OCI-LY1 (cell line): Measurements from ENCODE around the gene BMP6.

Experiments used
- H2AFZ ChIP-seq: fragments of 200-600 bp; sonication (generic), shearing (Covaris generic); 2 replicates; pipeline ENCODE4 v1.6.0; 2014; ENCODE audit warnings: antibody characterized with exemption, mild to moderate bottlenecking, low read length
- H3F3A ChIP-seq: fragments of 200-600 bp; sonication (generic), shearing (Covaris generic); 2 replicates; pipeline ENCODE4 v1.6.0; 2014; ENCODE audit warnings: mild to moderate bottlenecking, antibody characterized with exemption, low read length, moderate library complexity; ENCODE audit not compliant: insufficient read depth
- H3K27ac ChIP-seq: fragments of 200-600 bp; sonication (generic); 2 replicates; pipeline ENCODE4 v1.5.1; 2014; ENCODE audit warnings: low read length, mixed run types, mild to moderate bottlenecking, low read depth; ENCODE audit not compliant: poor library complexity, severe bottlenecking
- H3K27me3 ChIP-seq: fragments of 200-600 bp; sonication (generic); 2 replicates; pipeline ENCODE4 v1.6.0; 2014; ENCODE audit warnings: antibody characterized with exemption, mild to moderate bottlenecking, low read length, moderate library complexity; ENCODE audit not compliant: insufficient read depth
- H3K36me3 ChIP-seq: fragments of 200-600 bp; sonication (generic); 2 replicates; pipeline ENCODE4 v1.6.1; 2014; ENCODE audit warnings: mild to moderate bottlenecking, antibody characterized with exemption, low read length, moderate library complexity, mixed read lengths; ENCODE audit not compliant: insufficient read depth
- H3K4me1 ChIP-seq: fragments of 200-600 bp; sonication (generic); 2 replicates; pipeline ENCODE4 v1.5.1; 2014; ENCODE audit warnings: mild to moderate bottlenecking, low read length, moderate library complexity; ENCODE audit not compliant: insufficient read depth, severe bottlenecking
- H3K4me2 ChIP-seq: fragments of 200-600 bp; sonication (generic), shearing (Covaris generic); 2 replicates; pipeline ENCODE4 v1.6.1; 2014; ENCODE audit warnings: low read length
- H3K4me3 ChIP-seq: fragments of 200-600 bp; sonication (generic); 2 replicates; pipeline ENCODE4 v1.5.1; 2014; ENCODE audit warnings: low read length, low read depth, mild to moderate bottlenecking, mixed read lengths; ENCODE audit not compliant: poor library complexity, severe bottlenecking
- H3K79me2 ChIP-seq: fragments of 200-600 bp; shearing (Covaris generic); 2 replicates; pipeline ENCODE4 v1.6.1; 2016; ENCODE audit warnings: mixed run types, low read length, mixed read lengths; ENCODE audit not compliant: insufficient read depth
- H3K9ac ChIP-seq: fragments of 200-600 bp; sonication (generic), shearing (Covaris generic); 2 replicates; pipeline ENCODE4 v1.6.1; 2014; ENCODE audit warnings: mild to moderate bottlenecking, low read length, mixed read lengths
- H3K9me2 ChIP-seq: fragments of 200-600 bp; sonication (generic), shearing (Covaris generic); 2 replicates; pipeline ENCODE4 v1.6.1; 2014; ENCODE audit warnings: low read depth, mild to moderate bottlenecking, low read length, mixed read lengths
- H3K9me3 ChIP-seq: fragments of 200-600 bp; shearing (Covaris generic); 2 replicates; pipeline ENCODE4 v1.6.1; 2014; ENCODE audit warnings: low read length, mixed read lengths
- H4K20me1 ChIP-seq: fragments of 200-600 bp; sonication (generic), shearing (Covaris generic); 2 replicates; pipeline ENCODE4 v1.6.0; 2016; ENCODE audit warnings: mild to moderate bottlenecking, low read length; ENCODE audit not compliant: insufficient read depth
- CTCF ChIP-seq: fragments of 200-600 bp; sonication (generic), shearing (Covaris generic); IDR thresholded peaks from 2 replicates; pipeline ENCODE4 v1.5.1; 2017; ENCODE audit warnings: mild to moderate bottlenecking, antibody characterized with exemption, low read length, moderate library complexity, mixed read lengths
- EZH2 ChIP-seq: fragments of 200-600 bp; sonication (generic), shearing (Covaris generic); IDR thresholded peaks from 2 replicates; pipeline ENCODE4 v1.8.0; 2017; ENCODE audit warnings: borderline replicate concordance, mixed run types, mild to moderate bottlenecking, antibody characterized with exemption, low read length, moderate library complexity, mixed read lengths

The BMP6 gene

GRCh38 chr6:7727086-7727945, 1.4 kb downstream of the BMP6 start:
- H3K27me3 ChIP-seq: peaks cover 16% of the 10 kb centered on the region
- H4K20me1 ChIP-seq: no peaks in the 10 kb centered on the region
- H3K9ac ChIP-seq: no peak overlapping the region

GRCh38 chr6:7727946-7728854, 2.3 kb downstream of the BMP6 start:
- peak overlapping the region; percentile 44 for H3K4me3 ChIP-seq
- no peak overlapping the region for H3K27ac ChIP-seq
- H4K20me1 ChIP-seq: no peaks in the 10 kb centered on the region
- no peak for TF ChIP-seq CTCF
- no peak for TF ChIP-seq EZH2
- no peak overlapping the region for H2AFZ ChIP-seq
- no peaks in the 10 kb centered on the region for H3F3A ChIP-seq
- H3K9me3 ChIP-seq: no peaks in the 10 kb centered on the region
- peaks cover 16% of the 10 kb centered on the region for H3K27me3 ChIP-seq
- H3K9ac ChIP-seq: no peak overlapping the region
- no peaks in the 10 kb centered on the region for H3K79me2 ChIP-seq
- H3K36me3 ChIP-seq: no peaks in the 10 kb centered on the region
- H3K4me2 ChIP-seq: peak overlapping the region; percentile 57
- H3K9me2 ChIP-seq: no peaks in the 10 kb centered on the region
- peaks cover 22% of the 10 kb centered on the region for H3K4me1 ChIP-seq

More at GRCh38 chr6:7727086-7727945, 1.4 kb downstream of the BMP6 start:
- TF ChIP-seq CTCF: no peak
- no peak for TF ChIP-seq EZH2
- no peaks in the 10 kb centered on the region for H3K79me2 ChIP-seq
- H3K9me3 ChIP-seq: no peaks in the 10 kb centered on the region
- H3K4me3 ChIP-seq: peak overlapping the region; percentile 44
- H2AFZ ChIP-seq: no peak overlapping the region
- H3K27ac ChIP-seq: no peak overlapping the region
- H3K9me2 ChIP-seq: no peaks in the 10 kb centered on the region
- H3F3A ChIP-seq: no peaks in the 10 kb centered on the region
- H3K36me3 ChIP-seq: no peaks in the 10 kb centered on the region
- H3K4me2 ChIP-seq: peak overlapping the region; percentile 80
- H3K4me1 ChIP-seq: peaks cover 22% of the 10 kb centered on the region

GRCh38 chr6:7728855-7729590, 3.1 kb downstream of the BMP6 start:
- Histone ChIP-seq H3K9ac (no peak overlapping the region), H3K9me3 (no peaks in the 10 kb centered on the region), H4K20me1 (no peaks in the 10 kb centered on the region), H3K27ac (no peak overlapping the region), H3K79me2 (no peaks in the 10 kb centered on the region), H2AFZ (no peak overlapping the region), H3F3A (no peaks in the 10 kb centered on the region), H3K4me2 (peak overlapping the region; percentile 57; the same call in 1 of the 2 replicates), H3K4me3 (peak overlapping the region; percentile 44), H3K36me3 (no peaks in the 10 kb centered on the region), H3K9me2 (no peaks in the 10 kb centered on the region), H3K4me1 (peaks cover 22% of the 10 kb centered on the region), H3K27me3 (peaks cover 16% of the 10 kb centered on the region)
- TF ChIP-seq EZH2 (no peak), CTCF (no peak)
